ENCODE results near the gene PRKAR1B. TPM values are rescaled to one million over a fixed set of nuclear protein-coding genes. Genes with fewer than 3 reads are reported as not detected.
A peak's percentile ranks its signal among the peaks of the same experiment; 100 is the strongest.

The PRKAR1B gene
- total and polyA plus RNA-seq, 8 donors, result 2.5 to 8.4 (median 5.3) TPM

- TF ChIP-seq CTCF (IDR thresholded peaks at IDR 0.05), result no peak
- FAIRE-seq, result no peak
- Histone ChIP-seq H3K27me3 (no peaks in the 10 kb centered on the region), H3K4me3 (no peak overlapping the region), H3K4me1 (peaks cover 0 to 10% (median 3%) of the 10 kb centered on the region in 3 donors), H3K27ac (no peak overlapping the region), H3K9me3 (no peaks in the 10 kb centered on the region), H3K36me3 (no peaks in the 10 kb centered on the region)
- intact Hi-C loops (cut with DNase I), result loop anchor here in 1 of 3 donors (10.0 kb wide), 1 partner anchor 197 kb away; no protein-coding TSS in a partner anchor
- 91 to 98% methylated on average over 5 of the region's 5 CpGs for WGBS, 2 donors
- no peak for DNase-seq
- ATAC-seq, result no peak
Measured at GRCh38 chr7:721619-722248, 5.3 kb downstream of the PRKAR1B start.

GRCh38 chr7:716636-717035, 10.4 kb downstream of the PRKAR1B start:
- no peak overlapping the region for H3K27ac ChIP-seq
- WGBS, 2 donors, result 88 to 92% methylated on average over 11 of the region's 11 CpGs
- TF ChIP-seq CTCF (IDR thresholded peaks at IDR 0.05), result no peak

GRCh38 chr7:716222-716621, 10.9 kb downstream of the PRKAR1B start:
- no peak for TF ChIP-seq CTCF (IDR thresholded peaks at IDR 0.05)
- WGBS, 2 donors, result 79% methylated on average over 10 of the region's 10 CpGs
- H3K36me3 ChIP-seq, result no peaks in the 10 kb centered on the region
- no peak overlapping the region for H3K27ac ChIP-seq
- ATAC-seq (no peak), FAIRE-seq (no peak), DNase-seq (no peak)
- no peaks in the 10 kb centered on the region for H3K9me3 ChIP-seq
- H3K4me1 ChIP-seq, result no peaks in the 10 kb centered on the region
- no peak overlapping the region for H3K4me3 ChIP-seq
- H3K27me3 ChIP-seq, result no peaks in the 10 kb centered on the region
- intact Hi-C loops (cut with DNase I), result no loop called here

More at GRCh38 chr7:716636-717035, 10.4 kb downstream of the PRKAR1B start:
- intact Hi-C loops (cut with DNase I), result no loop called here
- Histone ChIP-seq H3K9me3 (no peaks in the 10 kb centered on the region), H3K4me1 (no peaks in the 10 kb centered on the region), H3K36me3 (no peaks in the 10 kb centered on the region), H3K27me3 (no peaks in the 10 kb centered on the region), H3K4me3 (no peak overlapping the region)
- no peak for FAIRE-seq
- no peak for ATAC-seq
- peak in 1 of 6 donors; percentile 10 for DNase-seq

GRCh38 chr7:714251-714671, 12.8 kb downstream of the PRKAR1B start:
- ATAC-seq (no peak), FAIRE-seq (no peak), DNase-seq (peak in 1 of 6 donors; percentile 28)
- H3K9me3 ChIP-seq, result no peaks in the 10 kb centered on the region
- H3K4me3 ChIP-seq, result no peak overlapping the region
- no peaks in the 10 kb centered on the region for H3K27me3 ChIP-seq
- H3K27ac ChIP-seq, result no peak overlapping the region
- intact Hi-C loops (cut with DNase I), result no loop called here
- TF ChIP-seq CTCF (IDR thresholded peaks at IDR 0.05), result no peak
- WGBS, 2 donors, result 91% methylated on average over 13 of the region's 13 CpGs
- no peaks in the 10 kb centered on the region for H3K36me3 ChIP-seq
- H3K4me1 ChIP-seq, result no peaks in the 10 kb centered on the region

GRCh38 chr7:713488-714230, 13.4 kb downstream of the PRKAR1B start:
- Histone ChIP-seq H3K4me1 (no peaks in the 10 kb centered on the region), H3K9me3 (no peaks in the 10 kb centered on the region), H3K27ac (no peak overlapping the region), H3K4me3 (no peak overlapping the region), H3K27me3 (no peaks in the 10 kb centered on the region), H3K36me3 (no peaks in the 10 kb centered on the region)
- 89 to 94% methylated on average over 16 of the region's 16 CpGs for whole genome bisulfite sequencing, 2 donors
- no peak for FAIRE-seq
- DNase-seq, result peak in 1 of 6 donors; percentile 41
- intact Hi-C loops (cut with DNase I), result no loop called here
- ATAC-seq, result peak in 1 of 4 donors; percentile 8
- TF ChIP-seq CTCF (IDR thresholded peaks at IDR 0.05), result no peak
